WTC11 (cell line): Measurements from ENCODE around the gene GSTA1. TPM values are rescaled to one million over a fixed set of nuclear protein-coding genes. Genes with fewer than 3 reads are reported as not detected.

Source experiments
- ATAC-seq: fragments of 200-7000 bp; cut with Tn5 transposase; 2 replicates; pipeline ENCODE4 v1.10.0; 2021; ENCODE audit warnings: mild to moderate bottlenecking, moderate library complexity
- CTCF ChIA-PET: fragments of 300-600 bp; sonication (Branson Sonifier 250); formaldehyde crosslinking; loops from one replicate; lab custom pipeline; 2021; ENCODE audit warnings: antibody characterized with exemption; lab: Charles Lee
- POLR2A ChIA-PET: fragments of 350-600 bp; sonication (Branson Sonifier 250); formaldehyde crosslinking; loops from one replicate; lab custom pipeline; 2021; ENCODE audit warnings: antibody characterized with exemption; lab: Charles Lee
- DNase-seq: peaks from one replicate; pipeline ENCODE4 v3.0.0; 2021; ENCODE audit warnings: low spot score
- H3K27ac Mint-ChIP-seq: 2 replicates; pipeline ENCODE4 v1.8.0; 2021; ENCODE audit warnings: mixed read lengths
- H3K27me3 Mint-ChIP-seq: 2 replicates; pipeline ENCODE4 v1.8.0; 2021; ENCODE audit warnings: low read depth, mild to moderate bottlenecking, moderate library complexity, mixed read lengths
- H3K36me3 Mint-ChIP-seq: 2 replicates; pipeline ENCODE4 v1.8.0; 2021; ENCODE audit warnings: mixed read lengths
- H3K4me1 Mint-ChIP-seq: 2 replicates; pipeline ENCODE4 v1.8.0; 2022; ENCODE audit warnings: mixed read lengths
- H3K4me3 Mint-ChIP-seq: 2 replicates; pipeline ENCODE4 v1.8.0; 2021; ENCODE audit warnings: mild to moderate bottlenecking, moderate library complexity, mixed read lengths
- H3K9me3 Mint-ChIP-seq: 2 replicates; pipeline ENCODE4 v1.8.0; 2021; ENCODE audit warnings: mixed read lengths
- ARID4B ChIP-seq: sonication (generic); formaldehyde crosslinking; IDR thresholded peaks from 2 replicates; pipeline ENCODE4 v1.8.0; 2023; ENCODE audit warnings: missing genetic modification reagents, mild to moderate bottlenecking, borderline replicate concordance
- EMX1 ChIP-seq: fragments of 250-450 bp; sonication (Bioruptor Pico); IDR thresholded peaks from 2 replicates; pipeline ENCODE4 v1.8.0; 2021; ENCODE audit warnings: mild to moderate bottlenecking
- ESRRA ChIP-seq: sonication (generic); formaldehyde crosslinking; IDR thresholded peaks from 2 replicates; pipeline ENCODE4 v1.8.1; 2022; ENCODE audit warnings: mild to moderate bottlenecking, missing genetic modification reagents, borderline replicate concordance
- ETV6 ChIP-seq: sonication (generic); formaldehyde crosslinking; IDR thresholded peaks from 2 replicates; pipeline ENCODE4 v1.8.1; 2022; ENCODE audit warnings: mild to moderate bottlenecking, missing genetic modification reagents
- FOXK1 ChIP-seq: sonication (generic); formaldehyde crosslinking; IDR thresholded peaks from 2 replicates; pipeline ENCODE4 v1.8.0; 2022; ENCODE audit warnings: mild to moderate bottlenecking, moderate library complexity, missing genetic modification reagents
- GABPB1 ChIP-seq: sonication (generic); formaldehyde crosslinking; IDR thresholded peaks from 2 replicates; pipeline ENCODE4 v1.8.1; 2023; ENCODE audit warnings: mild to moderate bottlenecking, missing genetic modification reagents
- HMGXB4 ChIP-seq: sonication (generic); formaldehyde crosslinking; IDR thresholded peaks from 2 replicates; pipeline ENCODE4 v1.8.1; 2023; ENCODE audit warnings: mild to moderate bottlenecking, moderate library complexity, missing genetic modification reagents
- KAT7 ChIP-seq: sonication (generic); formaldehyde crosslinking; IDR thresholded peaks from 2 replicates; pipeline ENCODE4 v1.8.1; 2023; ENCODE audit warnings: missing genetic modification reagents, mild to moderate bottlenecking, borderline replicate concordance
- MYBL2 ChIP-seq: sonication (generic); formaldehyde crosslinking; IDR thresholded peaks from 2 replicates; pipeline ENCODE4 v1.8.1; 2023; ENCODE audit warnings: mild to moderate bottlenecking, moderate library complexity, missing genetic modification reagents
- NFE2L1 ChIP-seq: sonication (generic); formaldehyde crosslinking; IDR thresholded peaks from 2 replicates; pipeline ENCODE4 v1.8.1; 2023; ENCODE audit warnings: missing genetic modification reagents
- NR1H2 ChIP-seq: sonication (generic); formaldehyde crosslinking; IDR thresholded peaks from 2 replicates; pipeline ENCODE4 v1.9.0; 2021; ENCODE audit warnings: mild to moderate bottlenecking, moderate library complexity, missing genetic modification reagents
- NR3C1 ChIP-seq: sonication (generic); formaldehyde crosslinking; conservative IDR thresholded peaks from 2 replicates; pipeline ENCODE4 v1.8.1; 2023; ENCODE audit warnings: low read depth, mild to moderate bottlenecking, missing genetic modification reagents
- RORB ChIP-seq: fragments of 250-450 bp; sonication (Bioruptor Pico); IDR thresholded peaks from 2 replicates; pipeline ENCODE4 v1.9.0; 2021; ENCODE audit warnings: mild to moderate bottlenecking
- TEAD4 ChIP-seq: sonication (generic); formaldehyde crosslinking; IDR thresholded peaks from 2 replicates; pipeline ENCODE4 v1.8.0; 2022; ENCODE audit warnings: mild to moderate bottlenecking, missing genetic modification reagents
- ZNF263 ChIP-seq: sonication (generic); formaldehyde crosslinking; IDR thresholded peaks from 2 replicates; pipeline ENCODE4 v1.8.1; 2022; ENCODE audit warnings: low read depth, mild to moderate bottlenecking, moderate library complexity, missing genetic modification reagents
- ZNF532 ChIP-seq: fragments of 250-450 bp; sonication (Bioruptor Pico); IDR thresholded peaks from 2 replicates; pipeline ENCODE4 v1.9.0; 2021; ENCODE audit warnings: mild to moderate bottlenecking, borderline replicate concordance
- total RNA-seq: library from RNA; stranded (reverse); gene quantifications from 3 replicates; pipeline ENCODE4 v1.2.3, GENCODE V29; 2021
- TF ChIP-seq, protein P1 (sequence below): fragments of 200-600 bp; IDR thresholded peaks from 2 replicates; pipeline ENCODE4 v1.8.0; 2022; ENCODE audit warnings: antibody characterized with exemption
- TF ChIP-seq, protein P2 (sequence below): sonication (generic); formaldehyde crosslinking; IDR thresholded peaks from 2 replicates; pipeline ENCODE4 v1.8.0; 2023; ENCODE audit warnings: missing genetic modification reagents
- TF ChIP-seq, protein P3 (sequence below): sonication (generic); formaldehyde crosslinking; IDR thresholded peaks from 2 replicates; pipeline ENCODE4 v1.8.0; 2022; ENCODE audit warnings: mild to moderate bottlenecking, missing genetic modification reagents

Gene GSTA1
- total RNA-seq, 1 experiment from 2014 or later: 0.90 TPM

- CTCF ChIA-PET: no interaction called here
- no peak overlapping the region for H3K27ac Mint-ChIP-seq
- peaks cover 4% of the 10 kb centered on the region for H3K4me1 Mint-ChIP-seq
- peaks cover 15% of the 10 kb centered on the region for H3K27me3 Mint-ChIP-seq
- DNase-seq (peak; percentile 80), ATAC-seq (peak; percentile 100)
- H3K4me3 Mint-ChIP-seq: no peak overlapping the region
- POLR2A ChIA-PET: no interaction called here
- peaks cover 4% of the 10 kb centered on the region; the same call in 1 of the 2 replicates for H3K36me3 Mint-ChIP-seq
- TF ChIP-seq ESRRA (CRISPR knock-in tag) (0 out of 2 replicates have a peak, but pooled peaks have one; percentile 41), NFE2L1 (0 out of 2 replicates have a peak, but pooled peaks have one; percentile 17), TEAD4 (no peak), EMX1 (CRISPR knock-in tag) (no peak), HMGXB4 (peak; percentile 56; the same call in 1 of the 2 replicates), ZNF263 (CRISPR knock-in tag) (no peak), ETV6 (CRISPR knock-in tag) (0 out of 2 replicates have a peak, but pooled peaks have one; percentile 47), ZNF532 (CRISPR knock-in tag) (peak; percentile 83; the same call in 1 of the 2 replicates), NR1H2 (CRISPR knock-in tag) (no peak), KAT7 (CRISPR knock-in tag) (no peak), NR3C1 (CRISPR knock-in tag) (no peak), FOXK1 (CRISPR knock-in tag) (peak; percentile 32; the same call in 1 of the 2 replicates), RORB (CRISPR knock-in tag) (no peak), GABPB1 (CRISPR knock-in tag) (no peak), ARID4B (no peak), MYBL2 (CRISPR knock-in tag) (0 out of 2 replicates have a peak, but pooled peaks have one; percentile 34)
- TF ChIP-seq, protein P1, sequence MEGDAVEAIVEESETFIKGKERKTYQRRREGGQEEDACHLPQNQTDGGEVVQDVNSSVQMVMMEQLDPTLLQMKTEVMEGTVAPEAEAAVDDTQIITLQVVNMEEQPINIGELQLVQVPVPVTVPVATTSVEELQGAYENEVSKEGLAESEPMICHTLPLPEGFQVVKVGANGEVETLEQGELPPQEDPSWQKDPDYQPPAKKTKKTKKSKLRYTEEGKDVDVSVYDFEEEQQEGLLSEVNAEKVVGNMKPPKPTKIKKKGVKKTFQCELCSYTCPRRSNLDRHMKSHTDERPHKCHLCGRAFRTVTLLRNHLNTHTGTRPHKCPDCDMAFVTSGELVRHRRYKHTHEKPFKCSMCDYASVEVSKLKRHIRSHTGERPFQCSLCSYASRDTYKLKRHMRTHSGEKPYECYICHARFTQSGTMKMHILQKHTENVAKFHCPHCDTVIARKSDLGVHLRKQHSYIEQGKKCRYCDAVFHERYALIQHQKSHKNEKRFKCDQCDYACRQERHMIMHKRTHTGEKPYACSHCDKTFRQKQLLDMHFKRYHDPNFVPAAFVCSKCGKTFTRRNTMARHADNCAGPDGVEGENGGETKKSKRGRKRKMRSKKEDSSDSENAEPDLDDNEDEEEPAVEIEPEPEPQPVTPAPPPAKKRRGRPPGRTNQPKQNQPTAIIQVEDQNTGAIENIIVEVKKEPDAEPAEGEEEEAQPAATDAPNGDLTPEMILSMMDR: peak; percentile 76
- TF ChIP-seq, protein P2, sequence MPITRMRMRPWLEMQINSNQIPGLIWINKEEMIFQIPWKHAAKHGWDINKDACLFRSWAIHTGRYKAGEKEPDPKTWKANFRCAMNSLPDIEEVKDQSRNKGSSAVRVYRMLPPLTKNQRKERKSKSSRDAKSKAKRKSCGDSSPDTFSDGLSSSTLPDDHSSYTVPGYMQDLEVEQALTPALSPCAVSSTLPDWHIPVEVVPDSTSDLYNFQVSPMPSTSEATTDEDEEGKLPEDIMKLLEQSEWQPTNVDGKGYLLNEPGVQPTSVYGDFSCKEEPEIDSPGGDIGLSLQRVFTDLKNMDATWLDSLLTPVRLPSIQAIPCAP: 0 out of 2 replicates have a peak, but pooled peaks have one; percentile 47
- TF ChIP-seq, protein P3, sequence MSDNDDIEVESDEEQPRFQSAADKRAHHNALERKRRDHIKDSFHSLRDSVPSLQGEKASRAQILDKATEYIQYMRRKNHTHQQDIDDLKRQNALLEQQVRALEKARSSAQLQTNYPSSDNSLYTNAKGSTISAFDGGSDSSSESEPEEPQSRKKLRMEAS (CRISPR knock-in tag): peak; percentile 54; the same call in 1 of the 2 replicates
- H3K9me3 Mint-ChIP-seq: peaks cover 10% of the 10 kb centered on the region
Measured at GRCh38 chr6:52839124-52840055, 35.8 kb upstream of the GSTA1 start.
